ENCODE results near the gene CBFA2T2. TPM values are rescaled to one million over a fixed set of nuclear protein-coding genes. Genes with fewer than 3 reads are reported as not detected.
"Not testable (repeated sequence)": the region's sequence is repeated elsewhere in the genome, so short reads cannot be mapped to it uniquely, and the experiment has no call there.

The CBFA2T2 gene
- polyA plus RNA-seq, 3 donors: 1.7 to 9.7 (median 4.9) TPM

GRCh38 chr20:33559212-33559611 lies 69.3 kb downstream of the CBFA2T2 start:
- WGBS (ENCODE audit: insufficient coverage): 100% methylated on average over 2 of the region's 2 CpGs
- H3K36me3 Mint-ChIP-seq: peaks cover 16 to 25% of the 10 kb centered on the region in 2 donors
- TF ChIP-seq CTCF (IDR thresholded peaks at IDR 0.05): no peak
- Histone ChIP-seq H3K9ac (ENCODE audit: insufficient read depth, low read length, poor library complexity, severe bottlenecking) (no peak overlapping the region), H3K4me3 (replicated peaks in 1 of 3; ENCODE audit: low read depth in 2 of 3, low read length in 3 of 3) (no peak overlapping the region), H3K27me3 (ENCODE audit: control insufficient read depth in 2 of 2, insufficient read depth in 2 of 2, low read length in 2 of 2) (no peaks in the 10 kb centered on the region), H3K9me3 (replicated peaks in 1 of 2; ENCODE audit: control insufficient read depth in 1 of 2, insufficient read depth in 1 of 2, low read length in 2 of 2) (no peaks in the 10 kb centered on the region), H2AFZ (ENCODE audit: insufficient read depth, low read depth, low read length, poor library complexity, severe bottlenecking) (no peak overlapping the region), H4K20me1 (ENCODE audit: insufficient read depth, low read length) (no peaks in the 10 kb centered on the region), H3K4me1 (ENCODE audit: control insufficient read depth in 1 of 2, insufficient read depth in 2 of 2, low read length in 2 of 2) (no peaks in the 10 kb centered on the region), H3K79me2 (ENCODE audit: insufficient read depth, low read length) (no peaks in the 10 kb centered on the region), H3K36me3 (replicated peaks in 1 of 2; ENCODE audit: control insufficient read depth in 1 of 2, insufficient read depth in 2 of 2, low read length in 2 of 2) (peaks cover 0 to 4% of the 10 kb centered on the region in 2 donors), H3K4me2 (replicated peaks; ENCODE audit: extremely low read depth, low read length, poor library complexity, severe bottlenecking) (no peak overlapping the region), H3K27ac (ENCODE audit: low read depth in 1 of 2, low read length in 2 of 2) (no peak overlapping the region)
- intact Hi-C loops (cut with micrococcal nuclease): no loop called here
- no peak overlapping the region for H3K27ac Mint-ChIP-seq
- no peak overlapping the region for H3K4me3 Mint-ChIP-seq
- H3K27me3 Mint-ChIP-seq (ENCODE audit: low read depth in 3 of 3): peaks cover 0 to 2% (median 0%) of the 10 kb centered on the region in 3 donors
- peaks cover 8% of the 10 kb centered on the region for H3K4me1 Mint-ChIP-seq
- peaks cover 0 to 2% (median 0%) of the 10 kb centered on the region in 7 donors for H3K9me3 Mint-ChIP-seq
- DNase-seq: no peak

- Mint-ChIP-seq H3K4me3 (no peak overlapping the region), H3K36me3 (peaks cover 16 to 24% of the 10 kb centered on the region in 2 donors), H3K27ac (peak overlapping the region in 1 of 7 donors; percentile 13), H3K9me3 (peaks cover 0 to 2% (median 0%) of the 10 kb centered on the region in 7 donors), H3K27me3 (ENCODE audit: low read depth in 3 of 3) (peaks cover 0 to 2% (median 0%) of the 10 kb centered on the region in 3 donors), H3K4me1 (peaks cover 8% of the 10 kb centered on the region)
- TF ChIP-seq CTCF (IDR thresholded peaks at IDR 0.05): no peak
- no peak overlapping the region for H3K9ac ChIP-seq (ENCODE audit: insufficient read depth, low read length, poor library complexity, severe bottlenecking)
- H4K20me1 ChIP-seq (ENCODE audit: insufficient read depth, low read length): no peaks in the 10 kb centered on the region
- no peak overlapping the region for H3K4me2 ChIP-seq (replicated peaks; ENCODE audit: extremely low read depth, low read length, poor library complexity, severe bottlenecking)
- no peak overlapping the region for H2AFZ ChIP-seq (ENCODE audit: insufficient read depth, low read depth, low read length, poor library complexity, severe bottlenecking)
- intact Hi-C loops (cut with micrococcal nuclease): no loop called here
- H3K4me1 ChIP-seq (ENCODE audit: control insufficient read depth in 1 of 2, insufficient read depth in 2 of 2, low read length in 2 of 2): no peaks in the 10 kb centered on the region
- no peak overlapping the region for H3K4me3 ChIP-seq (replicated peaks in 1 of 3; ENCODE audit: low read depth in 2 of 3, low read length in 3 of 3)
- no peaks in the 10 kb centered on the region for H3K79me2 ChIP-seq (ENCODE audit: insufficient read depth, low read length)
- WGBS (ENCODE audit: insufficient coverage): 100% methylated on average over 2 of the region's 2 CpGs
- H3K27me3 ChIP-seq (ENCODE audit: control insufficient read depth in 2 of 2, insufficient read depth in 2 of 2, low read length in 2 of 2): no peaks in the 10 kb centered on the region
- no peak for DNase-seq
- H3K36me3 ChIP-seq (replicated peaks in 1 of 2; ENCODE audit: control insufficient read depth in 1 of 2, insufficient read depth in 2 of 2, low read length in 2 of 2): peaks cover 0 to 4% of the 10 kb centered on the region in 2 donors
- no peak overlapping the region for H3K27ac ChIP-seq (ENCODE audit: low read depth in 1 of 2, low read length in 2 of 2)
- no peaks in the 10 kb centered on the region for H3K9me3 ChIP-seq (replicated peaks in 1 of 2; ENCODE audit: control insufficient read depth in 1 of 2, insufficient read depth in 1 of 2, low read length in 2 of 2)
Observed at GRCh38 chr20:33560026-33560425, 70.1 kb downstream of the CBFA2T2 start.

GRCh38 chr20:33561053-33561452 lies 71.2 kb downstream of the CBFA2T2 start:
- H3K4me2 ChIP-seq (replicated peaks; ENCODE audit: extremely low read depth, low read length, poor library complexity, severe bottlenecking): not testable (repeated sequence)

More at GRCh38 chr20:33561053-33561452, 71.2 kb downstream of the CBFA2T2 start:
- H3K27me3 Mint-ChIP-seq (ENCODE audit: low read depth in 3 of 3); H3K27ac Mint-ChIP-seq; H3K36me3 ChIP-seq (replicated peaks in 1 of 2; ENCODE audit: control insufficient read depth in 1 of 2, insufficient read depth in 2 of 2, low read length in 2 of 2); H3K79me2 ChIP-seq (ENCODE audit: insufficient read depth, low read length); H3K4me3 Mint-ChIP-seq; H4K20me1 ChIP-seq (ENCODE audit: insufficient read depth, low read length); H3K4me1 ChIP-seq (ENCODE audit: control insufficient read depth in 1 of 2, insufficient read depth in 2 of 2, low read length in 2 of 2); DNase-seq; intact Hi-C loops (cut with micrococcal nuclease); H3K27ac ChIP-seq (ENCODE audit: low read depth in 1 of 2, low read length in 2 of 2); H3K4me3 ChIP-seq (replicated peaks in 1 of 3; ENCODE audit: low read depth in 2 of 3, low read length in 3 of 3); H3K9me3 Mint-ChIP-seq; H3K4me1 Mint-ChIP-seq; H3K9ac ChIP-seq (ENCODE audit: insufficient read depth, low read length, poor library complexity, severe bottlenecking); H2AFZ ChIP-seq (ENCODE audit: insufficient read depth, low read depth, low read length, poor library complexity, severe bottlenecking); H3K27me3 ChIP-seq (ENCODE audit: control insufficient read depth in 2 of 2, insufficient read depth in 2 of 2, low read length in 2 of 2); H3K9me3 ChIP-seq (replicated peaks in 1 of 2; ENCODE audit: control insufficient read depth in 1 of 2, insufficient read depth in 1 of 2, low read length in 2 of 2): not testable (repeated sequence)
- WGBS (ENCODE audit: insufficient coverage): 97% methylated on average over 5 of the region's 6 CpGs
- peaks cover 15 to 21% of the 10 kb centered on the region in 2 donors for H3K36me3 Mint-ChIP-seq

Measured in CD14-positive monocyte (primary cell).